ENCODE data around the gene HDDC2. TPM values are rescaled to one million over a fixed set of nuclear protein-coding genes. Genes with fewer than 3 reads are reported as not detected.

The HDDC2 gene
- total and polyA plus RNA-seq, 9 of the 15 experiments (the other 6 are each of a cell fraction or from before 2014, with no cell fraction given) = 194 to 632 (median 294) TPM

- in situ Hi-C loops (cut with MboI) (no loop called here), intact Hi-C loops (cut with micrococcal nuclease) (no loop called here)
- Histone ChIP-seq H3K4me2 (ENCODE audit: insufficient read depth, low read length) (no peak overlapping the region), H3K27ac (ENCODE audit: extremely low read depth, low read depth, low read length) (no peak overlapping the region), H3K9ac (ENCODE audit: insufficient read depth in 1 of 2, low read depth in 2 of 2, low read length in 2 of 2) (no peak overlapping the region), H3K36me3 (ENCODE audit: control insufficient read depth, insufficient read depth, low read length) (peaks cover 39% of the 10 kb centered on the region), H2AFZ (ENCODE audit: low read depth, low read length) (no peak overlapping the region), H3K9me3 (replicated peaks; ENCODE audit: control insufficient read depth, insufficient read depth, low read depth, low read length) (no peaks in the 10 kb centered on the region), H3K79me2 (ENCODE audit: control insufficient read depth, insufficient read depth, low read length) (no peaks in the 10 kb centered on the region), H3K9me1 (ENCODE audit: control insufficient read depth, insufficient read depth, low read length) (no peaks in the 10 kb centered on the region), H3K27me3 (ENCODE audit: control insufficient read depth in 2 of 2, insufficient read depth in 2 of 2, low read length in 2 of 2) (no peaks in the 10 kb centered on the region), H4K20me1 (replicated peaks; ENCODE audit: control insufficient read depth, insufficient read depth, low read length) (no peaks in the 10 kb centered on the region), H3K4me1 (replicated peaks in 1 of 2; ENCODE audit: control insufficient read depth in 2 of 2, insufficient read depth in 2 of 2, low read length in 2 of 2) (peaks cover 0 to 3% of the 10 kb centered on the region in 2 experiments; a peak in 1 of 5 replicates), H3K4me3 (no peak overlapping the region)
- FAIRE-seq (no peak), DNase-seq (ENCODE audit: extremely low read depth in 1 of 4, low spot score in 3 of 4) (no peak), ATAC-seq (no peak)
- 94% methylated on average over 4 of the region's 4 CpGs for whole genome bisulfite sequencing (ENCODE audit: insufficient coverage, low coverage, missing lambda C conversion rate)
- no TSS peak for BruUV-seq (replicated peaks)
- TF ChIP-seq ZNF583 (CRISPR knock-in tag; IDR thresholded peaks at IDR 0.05) = no peak
- TF ChIP-seq, protein P1, sequence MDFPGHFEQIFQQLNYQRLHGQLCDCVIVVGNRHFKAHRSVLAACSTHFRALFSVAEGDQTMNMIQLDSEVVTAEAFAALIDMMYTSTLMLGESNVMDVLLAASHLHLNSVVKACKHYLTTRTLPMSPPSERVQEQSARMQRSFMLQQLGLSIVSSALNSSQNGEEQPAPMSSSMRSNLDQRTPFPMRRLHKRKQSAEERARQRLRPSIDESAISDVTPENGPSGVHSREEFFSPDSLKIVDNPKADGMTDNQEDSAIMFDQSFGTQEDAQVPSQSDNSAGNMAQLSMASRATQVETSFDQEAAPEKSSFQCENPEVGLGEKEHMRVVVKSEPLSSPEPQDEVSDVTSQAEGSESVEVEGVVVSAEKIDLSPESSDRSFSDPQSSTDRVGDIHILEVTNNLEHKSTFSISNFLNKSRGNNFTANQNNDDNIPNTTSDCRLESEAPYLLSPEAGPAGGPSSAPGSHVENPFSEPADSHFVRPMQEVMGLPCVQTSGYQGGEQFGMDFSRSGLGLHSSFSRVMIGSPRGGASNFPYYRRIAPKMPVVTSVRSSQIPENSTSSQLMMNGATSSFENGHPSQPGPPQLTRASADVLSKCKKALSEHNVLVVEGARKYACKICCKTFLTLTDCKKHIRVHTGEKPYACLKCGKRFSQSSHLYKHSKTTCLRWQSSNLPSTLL (IDR thresholded peaks at IDR 0.05) = no peak
- ChIA-PET CTCF (ENCODE audit: low intra/inter-chr PET ratio) (no interaction called here), POLR2A (interaction anchor here (0.7 to 2.1 kb wide), 2 partner anchors 9 to 370 kb away, joined by 4 to 6 read pairs; no protein-coding TSS in a partner anchor)
Observed at GRCh38 chr6:125270380-125270779, 31.4 kb downstream of the HDDC2 start.

GRCh38 chr6:125269328-125269985 is 32.3 kb downstream of the HDDC2 start:
- ChIA-PET CTCF (ENCODE audit: low intra/inter-chr PET ratio) (no interaction called here), POLR2A (interaction anchor here (2.1 kb wide), 1 partner anchor 10 kb away, joined by 6 read pairs; no protein-coding TSS in a partner anchor)
- H3K36me3 ChIP-seq (ENCODE audit: control insufficient read depth, insufficient read depth, low read length) = peaks cover 32% of the 10 kb centered on the region; the same call in 2 of the 3 replicates
- DNase-seq (ENCODE audit: extremely low read depth in 1 of 4, low spot score in 3 of 4) (no peak), ATAC-seq (no peak), FAIRE-seq (peak; percentile 40)
- in situ Hi-C loops (cut with MboI) (no loop called here), intact Hi-C loops (cut with micrococcal nuclease) (loop anchor here (10.0 kb wide), 1 partner anchor 115 kb away; the partner anchor contains the start of gene TPD52L1)
- no peak overlapping the region for H3K4me2 ChIP-seq (ENCODE audit: insufficient read depth, low read length)
- H2AFZ ChIP-seq (ENCODE audit: low read depth, low read length) = no peak overlapping the region
- no peak overlapping the region for H3K4me3 ChIP-seq
- H3K27ac ChIP-seq (ENCODE audit: extremely low read depth, low read depth, low read length) = no peak overlapping the region
- H3K9me3 ChIP-seq (replicated peaks; ENCODE audit: control insufficient read depth, insufficient read depth, low read depth, low read length) = no peaks in the 10 kb centered on the region
- H3K79me2 ChIP-seq (ENCODE audit: control insufficient read depth, insufficient read depth, low read length) = no peaks in the 10 kb centered on the region
- H3K9me1 ChIP-seq (ENCODE audit: control insufficient read depth, insufficient read depth, low read length) = no peaks in the 10 kb centered on the region
- 85% methylated on average over 7 of the region's 7 CpGs for WGBS (ENCODE audit: insufficient coverage, low coverage, missing lambda C conversion rate)
- H3K9ac ChIP-seq (ENCODE audit: insufficient read depth in 1 of 2, low read depth in 2 of 2, low read length in 2 of 2) = no peak overlapping the region
- TF ChIP-seq GTF2A2 (tag; IDR thresholded peaks at IDR 0.05) = no peak
- TF ChIP-seq ZNF57 (CRISPR knock-in tag; IDR thresholded peaks at IDR 0.05) = no peak
- TF ChIP-seq ZC3H11A (IDR thresholded peaks at IDR 0.05; ENCODE audit: low read depth, low read length) = no peak
- no peak for TF ChIP-seq PHB (CRISPR knock-in tag; IDR thresholded peaks at IDR 0.05)
- no peaks in the 10 kb centered on the region for H3K27me3 ChIP-seq (ENCODE audit: control insufficient read depth in 2 of 2, insufficient read depth in 2 of 2, low read length in 2 of 2)
- H4K20me1 ChIP-seq (replicated peaks; ENCODE audit: control insufficient read depth, insufficient read depth, low read length) = no peaks in the 10 kb centered on the region
- BruUV-seq (replicated peaks) = no TSS peak
- H3K4me1 ChIP-seq (replicated peaks in 1 of 2; ENCODE audit: control insufficient read depth in 2 of 2, insufficient read depth in 2 of 2, low read length in 2 of 2) = peaks cover 0 to 3% of the 10 kb centered on the region in 2 experiments; a peak in 1 of 5 replicates
